GM19468 (cell line): ENCODE results near the gene KIF2A.
"Not testable (repeated sequence)": the region's sequence is repeated elsewhere in the genome, so short reads cannot be mapped to it uniquely, and the experiment has no call there.

Experiments used
- ATAC-seq: cut with Tn5 transposase; IDR thresholded peaks from one replicate; pipeline ENCODE4 v1.9.1; 2021; ENCODE audit warnings: mild to moderate bottlenecking, moderate library complexity, moderate number of reproducible peaks; ENCODE audit not compliant: unreplicated experiment; ENCODE audit errors: extremely low read depth

KIF2A gene

DNA sequence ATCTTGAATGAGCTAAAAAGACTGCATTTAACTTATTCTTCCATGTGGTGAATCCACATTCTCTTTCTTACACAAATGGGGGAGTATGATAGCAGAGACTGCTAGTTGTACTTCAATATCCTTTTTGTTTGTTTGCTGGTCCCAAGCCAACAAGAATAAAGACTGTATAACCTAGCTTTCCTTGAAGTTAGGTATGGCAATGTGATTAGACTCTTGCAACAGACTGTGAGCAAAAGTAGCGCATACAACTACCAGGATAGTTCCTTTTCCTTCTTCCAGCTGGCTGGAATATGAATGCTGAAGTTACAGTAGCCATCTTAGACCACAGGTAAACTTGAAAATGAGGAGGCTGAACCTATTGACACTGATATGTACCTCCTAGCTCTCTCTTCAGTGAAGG is 17.9 kb upstream of the KIF2A start:
- no peak for ATAC-seq

DNA sequence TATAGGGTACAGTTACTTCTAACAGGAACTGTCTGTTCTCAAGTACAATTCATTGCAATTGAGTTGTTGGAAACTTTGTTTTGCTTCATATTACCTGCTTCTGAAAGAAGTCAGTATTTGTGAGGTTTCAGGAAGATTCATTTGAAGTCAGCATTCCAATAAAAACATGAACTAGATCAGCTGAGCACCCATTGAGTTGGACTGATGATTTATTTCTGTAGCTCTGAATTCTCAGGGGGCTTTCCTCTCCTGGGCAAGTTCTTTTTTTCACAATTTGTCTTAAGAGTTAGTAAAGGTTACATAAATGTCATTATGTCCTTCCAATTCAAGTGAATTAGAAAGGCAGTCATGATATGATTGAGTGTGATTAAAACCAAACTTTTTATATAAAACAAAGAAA is 16.2 kb upstream of the KIF2A start:
- no peak for ATAC-seq

DNA sequence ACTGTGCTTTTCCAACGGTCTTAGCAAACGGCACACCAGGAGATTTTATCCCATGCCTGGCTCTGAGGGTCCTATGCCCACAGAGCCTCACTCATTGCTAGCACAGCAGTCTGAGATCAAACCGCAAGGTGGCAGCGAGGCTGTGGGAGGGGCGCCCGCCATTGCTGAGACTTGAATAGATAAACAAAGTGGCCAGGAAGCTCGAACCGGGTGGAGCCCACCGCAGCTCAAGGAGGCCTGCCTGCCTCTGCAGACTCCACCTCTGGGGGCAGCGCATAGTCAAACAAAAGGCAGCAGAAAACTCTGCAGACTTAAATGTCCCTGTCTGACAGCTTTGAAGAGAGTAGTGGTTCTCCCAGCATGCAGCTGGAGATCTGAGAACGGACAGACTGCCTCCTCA is 14.2 kb upstream of the KIF2A start:
- not testable (repeated sequence) for ATAC-seq

DNA sequence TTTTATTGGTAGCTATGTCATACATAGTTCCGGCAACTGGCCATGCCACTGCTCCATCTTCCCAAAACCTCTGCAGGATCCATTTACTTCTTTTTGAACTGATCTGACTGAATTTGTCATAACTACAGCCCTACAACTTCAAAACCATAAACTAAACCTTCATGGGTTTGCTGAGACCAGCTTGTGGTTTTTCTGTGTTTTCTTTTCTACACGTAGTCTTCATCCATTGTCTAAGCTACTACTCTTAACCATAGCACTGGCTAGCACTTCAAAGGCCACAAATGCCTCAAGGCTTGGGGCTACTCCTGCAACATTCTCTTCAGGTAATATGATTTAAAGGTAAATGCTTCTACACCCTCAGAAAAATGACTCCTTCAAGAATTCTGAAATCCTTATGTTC is 9.0 kb upstream of the KIF2A start:
- no peak for ATAC-seq

DNA sequence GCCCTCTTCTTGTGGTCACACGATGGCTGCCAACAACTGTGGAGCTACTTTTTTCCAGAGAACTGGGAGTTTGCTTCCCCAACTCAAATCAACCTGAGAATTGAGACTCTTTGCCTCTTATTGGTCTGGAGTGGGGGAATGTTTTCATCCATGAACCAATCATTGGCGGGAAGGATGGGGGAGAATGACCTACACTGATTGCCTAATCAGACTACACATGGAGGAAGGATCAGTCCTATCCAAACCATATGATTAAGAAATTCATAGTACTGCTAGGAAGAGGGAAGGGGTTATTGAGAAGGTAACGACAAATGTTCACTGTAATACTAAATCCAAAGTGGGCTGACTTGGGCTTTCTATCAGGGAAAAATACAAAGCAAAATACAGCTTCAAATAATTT is 7.9 kb upstream of the KIF2A start:
- no peak for ATAC-seq

DNA sequence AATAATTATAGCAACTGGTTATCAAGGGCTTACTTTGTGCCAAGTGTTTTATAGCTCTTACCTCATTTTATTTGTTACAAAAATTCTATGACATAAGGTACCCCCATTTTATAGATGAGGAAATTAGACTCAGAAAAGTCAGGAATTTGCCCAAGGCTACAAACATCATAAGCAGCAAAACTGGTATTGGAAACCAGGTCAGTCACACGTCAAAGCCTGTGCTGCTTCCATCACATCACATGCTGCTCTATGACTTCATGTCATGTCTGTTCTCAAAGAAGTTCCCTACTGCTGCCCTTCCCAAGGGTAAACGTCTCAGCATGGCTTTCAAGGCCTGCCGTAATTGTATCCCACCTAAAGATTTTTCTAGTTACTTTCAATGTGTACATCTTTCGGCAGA is 6.9 kb upstream of the KIF2A start:
- no peak for ATAC-seq

DNA sequence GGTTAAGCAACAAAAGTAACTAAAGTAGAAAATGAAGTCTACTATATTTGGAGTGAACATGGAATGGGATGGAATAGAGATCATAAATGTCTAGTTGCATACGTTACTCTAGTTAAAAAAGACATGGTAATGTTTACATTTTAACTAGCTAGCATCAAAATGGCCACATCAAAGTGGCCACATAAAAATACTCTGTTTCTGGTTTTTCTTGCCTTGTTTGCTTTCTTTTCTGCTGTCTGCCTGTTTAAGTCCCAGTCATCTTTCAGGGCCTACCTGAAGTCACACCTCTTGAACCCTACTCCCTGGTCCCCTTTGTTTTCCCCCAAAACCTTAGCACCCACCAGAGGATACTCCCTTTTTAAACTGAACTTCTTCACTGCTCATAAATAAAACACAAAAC is 6.4 kb upstream of the KIF2A start:
- ATAC-seq = no peak

DNA sequence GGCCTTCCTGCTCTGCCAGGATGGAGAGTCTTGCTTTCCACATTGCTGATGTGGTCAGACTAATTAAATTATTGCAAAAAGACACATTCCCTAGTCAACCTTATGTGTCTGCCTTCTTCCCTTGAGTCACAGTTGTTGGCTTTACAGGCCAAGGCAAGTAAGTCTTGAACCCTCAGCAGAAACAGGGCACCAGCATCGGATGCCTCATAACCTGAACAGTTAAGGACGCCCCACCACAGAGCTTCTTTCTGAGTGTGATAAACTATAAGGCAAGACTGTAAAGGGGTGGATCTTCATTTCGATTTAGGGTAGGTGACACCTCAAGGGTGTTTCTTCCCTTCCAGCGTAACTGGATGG is 670 bp upstream of the KIF2A start:
- ATAC-seq = no peak

DNA sequence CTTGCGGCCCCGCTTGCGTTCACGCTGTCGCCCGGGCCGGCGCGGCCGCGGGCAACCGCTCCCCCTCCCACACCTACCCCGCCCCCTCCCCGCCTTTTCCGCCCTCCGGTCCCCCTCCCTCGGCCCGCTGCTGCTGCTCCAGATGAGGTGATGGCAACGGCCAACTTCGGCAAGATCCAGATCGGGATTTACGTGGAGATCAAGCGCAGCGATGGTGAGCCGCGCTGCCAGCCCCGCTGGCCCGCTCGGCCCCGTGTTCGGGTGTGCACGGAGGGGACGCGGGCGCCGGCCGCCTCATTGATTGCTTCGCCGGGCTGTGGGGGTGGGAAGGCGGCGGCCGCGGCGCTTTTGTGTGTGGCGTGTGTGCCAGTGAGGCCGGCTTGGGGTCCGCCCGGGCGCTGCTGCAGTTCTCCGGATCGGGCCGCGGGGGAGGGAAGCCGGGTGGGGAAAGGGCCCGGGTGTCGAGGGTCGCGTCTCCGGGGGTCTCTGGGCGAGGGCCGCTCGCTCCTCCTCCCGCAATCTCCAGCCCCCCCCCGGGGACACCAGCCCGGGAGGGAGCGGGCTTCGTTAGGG is 403 bp downstream of the KIF2A start:
- no peak for ATAC-seq

DNA sequence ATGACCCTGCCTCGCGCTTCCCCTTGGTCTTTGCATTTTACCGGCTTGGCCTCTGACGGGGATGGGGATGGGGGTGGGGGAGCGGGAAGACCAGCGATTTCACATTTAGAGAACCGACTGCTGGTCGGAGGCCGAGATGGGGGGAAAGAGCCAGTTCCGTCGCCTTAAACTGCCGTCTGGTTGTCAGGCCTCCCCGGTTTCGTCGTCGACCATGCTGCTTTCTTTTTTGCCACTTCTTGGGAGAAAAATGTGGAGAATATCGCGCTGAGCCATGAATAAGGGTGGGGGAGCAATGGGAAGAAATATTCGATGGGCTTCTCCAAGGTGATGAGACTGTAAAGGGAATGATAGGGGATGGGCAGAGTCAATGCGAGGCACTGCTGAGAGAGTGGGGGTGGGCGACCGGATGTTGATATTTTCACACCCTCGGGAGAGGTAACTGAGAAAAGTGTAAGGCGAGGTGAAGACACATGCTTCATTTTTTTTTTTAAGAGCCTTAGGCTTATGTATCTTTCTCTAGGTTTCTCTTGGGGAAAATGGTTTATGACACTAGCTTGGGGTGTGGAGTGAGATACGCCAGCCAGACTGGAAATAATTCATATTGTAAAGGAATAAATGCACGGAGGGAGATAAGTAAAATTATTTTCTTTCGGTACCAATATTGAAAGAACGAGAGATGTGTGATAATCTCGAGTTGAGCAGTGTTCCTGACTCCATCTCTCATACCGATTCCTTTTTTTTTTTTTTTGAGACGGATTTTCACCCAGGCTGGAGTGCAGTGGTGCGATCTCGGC is 1.1 kb downstream of the KIF2A start:
- no peak for ATAC-seq

DNA sequence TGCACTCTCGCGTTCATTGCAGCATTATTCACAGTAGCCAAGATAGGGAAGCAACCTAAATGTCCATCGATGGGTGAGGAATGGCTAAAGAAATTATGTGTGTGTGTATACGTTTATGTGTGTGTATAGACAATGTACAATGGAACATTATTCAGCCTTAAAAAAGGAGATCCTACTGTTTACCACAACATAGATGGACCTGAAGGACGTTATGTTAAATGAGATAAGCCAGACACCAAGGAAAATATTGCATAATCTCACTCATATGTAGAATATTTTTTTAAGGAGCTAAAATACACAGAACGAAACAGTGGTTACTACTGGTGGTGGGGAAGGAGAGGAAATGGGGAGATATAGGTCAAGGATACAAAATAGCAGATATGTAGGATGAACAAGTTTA is 2.4 kb downstream of the KIF2A start:
- ATAC-seq = no peak

DNA sequence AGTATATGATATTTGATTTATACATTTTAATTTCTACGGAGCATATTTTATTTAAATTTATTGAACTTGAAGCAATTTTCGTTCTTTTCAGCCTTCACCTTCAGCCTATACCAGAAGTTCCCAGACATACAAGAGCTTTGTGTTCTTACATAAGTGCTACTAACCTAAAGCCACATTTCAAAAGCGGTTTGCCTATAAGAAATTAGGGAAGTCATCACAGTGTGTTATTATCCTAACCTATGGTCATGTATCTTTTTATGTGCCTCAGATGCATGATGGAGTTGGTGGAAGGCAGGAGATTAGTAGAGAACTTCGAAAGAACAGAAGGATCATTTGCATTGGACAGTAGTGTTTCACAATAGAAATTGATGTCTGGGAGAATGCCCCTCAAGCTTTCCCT is 3.1 kb downstream of the KIF2A start:
- no peak for ATAC-seq

DNA sequence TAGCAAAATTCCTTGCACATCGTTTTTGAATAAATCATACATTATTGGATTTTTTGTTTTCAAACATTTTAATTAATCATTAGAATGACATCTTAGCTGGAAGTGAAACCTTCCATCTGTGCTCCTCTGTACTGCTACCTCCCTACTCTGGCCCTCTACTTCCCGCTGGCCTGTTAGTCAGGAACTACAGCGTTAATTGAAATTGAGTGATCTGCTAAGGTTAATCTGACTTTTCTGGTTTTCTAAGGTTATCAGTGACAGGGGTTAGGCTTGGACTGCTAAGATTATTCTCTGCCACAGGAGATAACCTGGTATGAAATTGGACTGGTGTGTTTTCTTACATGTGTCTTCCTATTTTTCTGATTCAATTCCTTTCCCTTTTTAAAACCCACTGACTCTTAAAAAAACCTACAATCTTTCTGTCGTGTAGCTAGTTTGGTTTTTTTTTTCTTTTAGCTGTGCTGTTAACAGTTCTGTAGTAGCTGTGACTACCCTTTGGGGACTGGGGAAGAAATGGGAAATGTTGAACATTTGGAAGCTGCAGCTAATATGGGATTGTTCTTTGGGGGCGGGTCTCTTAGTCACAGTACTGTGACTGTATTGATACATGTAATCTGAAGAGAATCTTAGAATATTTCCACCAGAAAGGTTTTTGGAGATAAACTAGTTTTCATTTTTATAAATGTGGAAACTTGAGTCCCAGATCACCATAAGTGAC is 4.6 kb downstream of the KIF2A start:
- no peak for ATAC-seq

DNA sequence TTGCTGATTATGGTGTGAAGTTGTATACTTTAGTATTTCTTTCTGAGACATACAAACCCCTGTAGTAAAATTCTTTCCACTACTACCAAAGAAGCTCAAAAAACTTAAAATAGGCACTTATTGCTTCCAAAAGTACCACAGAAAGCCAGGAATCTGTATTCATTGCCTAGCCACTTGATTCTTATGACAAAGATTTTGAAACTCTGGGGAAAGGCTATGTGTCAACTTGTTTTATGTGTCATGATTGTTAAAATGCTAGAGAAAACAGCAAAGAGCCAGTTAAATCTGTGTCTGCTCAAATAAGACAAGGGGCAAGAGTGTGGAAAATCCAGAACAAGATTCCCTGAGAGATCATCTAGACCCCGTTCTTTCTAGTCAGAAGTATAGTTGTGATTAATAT is 6.0 kb downstream of the KIF2A start:
- no peak for ATAC-seq

DNA sequence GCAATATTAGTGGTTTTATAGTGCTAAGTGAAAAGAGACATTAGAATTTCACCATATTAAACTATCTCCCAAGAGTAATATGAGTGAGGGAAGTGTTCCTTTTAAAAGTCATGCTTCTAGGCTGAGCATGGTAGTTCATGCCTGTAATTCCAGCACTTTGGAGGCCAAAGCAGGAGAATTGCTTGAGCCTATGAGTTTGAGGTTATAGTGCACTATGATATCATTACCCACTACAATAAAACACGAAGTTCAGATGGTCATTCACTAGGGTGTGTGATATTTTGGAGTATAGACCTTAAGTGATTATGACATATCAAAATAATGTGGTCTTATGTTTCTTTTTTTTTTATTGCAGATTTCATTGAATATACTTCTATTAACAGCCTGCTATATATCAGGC is 6.7 kb downstream of the KIF2A start:
- no peak for ATAC-seq

DNA sequence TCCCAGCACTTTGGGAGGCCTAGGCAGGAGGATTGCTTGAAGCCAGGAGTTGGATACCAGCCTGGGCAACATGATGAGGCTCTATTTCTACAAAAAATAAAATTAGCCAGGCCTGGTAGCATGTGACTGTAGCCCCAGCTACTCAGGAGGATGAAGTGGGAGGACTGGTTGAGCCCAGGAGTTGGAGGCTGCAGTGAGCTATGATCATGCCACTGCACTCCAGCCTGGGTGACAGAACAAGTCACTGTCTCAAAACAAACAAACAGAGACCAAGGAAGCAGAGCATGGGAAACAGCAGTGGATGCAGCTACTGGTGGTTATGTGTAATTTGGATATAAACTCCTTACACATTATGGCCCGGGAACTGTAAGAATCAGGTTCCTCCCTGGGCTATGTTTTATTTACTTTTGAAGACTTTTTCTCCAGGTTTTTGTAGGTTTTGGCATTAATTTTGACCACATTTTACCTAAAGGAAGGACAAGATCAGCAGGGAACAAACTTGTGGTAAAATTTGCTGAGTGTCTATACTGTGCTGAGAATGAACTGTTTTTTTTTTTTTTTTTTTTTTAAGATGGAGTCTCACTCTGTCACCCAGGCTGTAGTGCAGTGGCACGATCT is 8.3 kb downstream of the KIF2A start:
- ATAC-seq = no peak

DNA sequence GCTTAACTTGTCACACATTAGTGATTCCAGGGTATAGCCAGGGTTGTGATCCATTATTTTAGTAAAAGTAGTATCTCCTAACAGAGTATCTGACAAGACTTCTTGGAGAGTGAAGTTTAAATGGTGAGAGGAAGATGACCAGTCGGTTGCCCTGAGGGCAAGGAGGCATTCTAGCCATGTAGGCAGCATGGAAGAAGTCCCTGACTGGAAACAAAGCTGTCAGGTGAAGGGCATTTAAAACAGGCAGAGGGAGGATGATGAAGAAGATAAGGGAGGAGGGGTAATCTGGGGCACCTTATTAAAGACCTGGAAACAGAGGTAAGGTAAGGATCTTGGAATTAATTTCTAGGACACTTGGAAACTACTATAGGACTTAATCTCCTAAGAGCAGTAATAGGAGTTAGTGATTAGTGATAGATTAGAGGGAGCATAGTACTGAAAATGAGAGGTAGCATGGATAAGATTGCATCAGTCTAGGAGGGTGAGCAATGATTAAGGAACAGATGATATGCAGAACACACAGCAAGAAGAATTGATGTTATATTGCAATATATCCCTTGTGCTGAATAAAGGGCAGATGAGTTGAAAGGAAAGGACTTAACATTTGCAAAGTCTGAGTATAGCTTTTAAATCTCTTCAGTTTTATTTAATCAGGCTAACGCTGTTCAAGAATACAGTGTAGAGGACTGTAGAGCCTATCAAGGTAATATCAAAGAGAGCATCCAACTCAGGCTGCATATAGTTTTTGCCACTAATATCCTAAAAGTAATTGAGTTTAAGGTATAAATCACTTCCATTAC is 9.6 kb downstream of the KIF2A start:
- ATAC-seq = no peak

DNA sequence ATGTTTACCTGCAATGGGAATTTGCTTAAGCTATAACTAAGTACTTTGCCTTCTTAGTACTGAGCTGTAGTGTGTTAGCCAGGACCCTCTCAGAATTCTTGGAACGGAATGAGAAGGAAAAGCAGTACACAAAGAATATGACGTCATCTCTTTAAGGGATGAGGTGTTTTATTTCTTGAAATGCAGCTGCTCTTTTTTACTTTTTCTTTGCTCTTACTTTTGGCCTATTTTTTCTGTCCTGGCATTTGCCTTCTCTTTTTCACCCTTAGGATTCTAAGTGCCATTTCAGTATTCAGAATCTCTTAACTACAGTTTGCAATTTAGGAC is 10.1 kb downstream of the KIF2A start:
- no peak for ATAC-seq

DNA sequence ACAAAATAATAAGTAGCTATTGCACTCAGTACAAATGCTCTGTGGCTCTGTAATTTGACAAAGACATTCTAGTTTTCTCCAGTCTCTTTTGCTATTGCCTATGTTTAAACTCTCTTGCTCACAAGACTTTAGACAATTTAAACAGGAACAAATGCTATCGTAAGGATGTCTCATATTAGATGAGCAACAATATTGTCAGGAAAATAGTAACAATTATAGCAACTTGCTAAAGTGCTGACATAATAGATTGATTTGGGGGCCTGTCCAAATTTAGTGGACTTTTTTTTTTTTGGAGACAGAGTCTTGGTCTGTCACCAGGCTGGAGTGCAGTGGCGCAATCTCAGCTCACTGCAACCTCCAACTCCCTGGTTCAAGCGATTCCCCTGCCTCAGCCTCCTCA is 11.8 kb downstream of the KIF2A start:
- no peak for ATAC-seq

DNA sequence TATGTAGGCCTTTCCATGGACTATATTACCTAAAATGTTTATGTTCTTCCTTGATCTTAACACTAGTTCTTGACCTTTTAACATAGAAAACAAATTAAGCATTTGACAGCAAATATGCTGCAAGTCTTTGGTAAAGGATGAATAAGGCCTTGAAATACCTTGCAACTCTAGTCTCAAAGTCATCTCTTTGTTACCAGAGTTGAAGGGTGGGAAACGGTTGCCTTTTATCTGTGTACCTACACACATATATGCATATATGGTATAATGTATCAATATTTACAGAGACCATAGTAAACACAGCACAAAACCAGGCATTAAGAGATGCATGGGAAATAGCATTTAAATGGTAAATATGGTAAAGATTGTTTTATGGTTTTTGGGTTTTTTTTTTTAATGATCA is 16.5 kb downstream of the KIF2A start:
- ATAC-seq = no peak

DNA sequence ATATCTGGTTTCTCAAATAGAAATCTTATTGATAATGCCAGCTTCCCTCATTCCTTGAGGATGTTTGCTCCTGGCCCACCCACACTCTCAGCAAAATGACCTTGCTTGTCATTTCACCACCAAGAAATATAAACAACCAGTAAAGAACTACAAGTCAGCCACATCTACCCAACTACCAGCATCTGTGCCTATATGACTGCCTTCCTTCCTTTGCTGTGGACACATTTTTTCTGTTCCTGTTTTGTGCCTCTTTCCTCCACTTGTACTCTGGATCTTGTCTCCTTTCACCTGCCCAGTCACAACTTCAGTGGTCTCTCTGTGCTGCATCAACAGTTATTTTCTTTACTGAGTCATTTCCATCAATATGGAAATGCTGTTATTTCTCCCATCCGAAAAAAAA is 20.3 kb downstream of the KIF2A start:
- ATAC-seq = no peak
